Endothelial cell of umbilical vein (primary cell): ENCODE data around the gene SMC3.

Experiments used
- POLR2A ChIP-seq: IDR thresholded peaks from 2 replicates; pipeline ENCODE4 v1.6.1; 2012; ENCODE audit warnings: low read depth, mild to moderate bottlenecking, control low read depth, low read length
- POLR2AphosphoS5 ChIP-seq: IDR thresholded peaks from 2 replicates; pipeline ENCODE4 v1.6.1; 2012; ENCODE audit warnings: low read depth, mild to moderate bottlenecking, control low read depth, low read length, moderate library complexity; ENCODE audit not compliant: insufficient read depth
- TF ChIP-seq, protein P1 (sequence below), 2 donors: IDR thresholded peaks; 1 replicate in 1 of 2; 2 replicates in 1 of 2; pipeline ENCODE4 v1.5.1; 2011; ENCODE audit warnings: low read length in 2 of 2, mild to moderate bottlenecking in 2 of 2, moderate library complexity in 2 of 2, control low read depth in 1 of 2, inconsistent platforms in 1 of 2, low read depth in 1 of 2; ENCODE audit not compliant: insufficient read depth in 1 of 2; ENCODE audit errors: extremely low read depth in 1 of 2

DNA sequence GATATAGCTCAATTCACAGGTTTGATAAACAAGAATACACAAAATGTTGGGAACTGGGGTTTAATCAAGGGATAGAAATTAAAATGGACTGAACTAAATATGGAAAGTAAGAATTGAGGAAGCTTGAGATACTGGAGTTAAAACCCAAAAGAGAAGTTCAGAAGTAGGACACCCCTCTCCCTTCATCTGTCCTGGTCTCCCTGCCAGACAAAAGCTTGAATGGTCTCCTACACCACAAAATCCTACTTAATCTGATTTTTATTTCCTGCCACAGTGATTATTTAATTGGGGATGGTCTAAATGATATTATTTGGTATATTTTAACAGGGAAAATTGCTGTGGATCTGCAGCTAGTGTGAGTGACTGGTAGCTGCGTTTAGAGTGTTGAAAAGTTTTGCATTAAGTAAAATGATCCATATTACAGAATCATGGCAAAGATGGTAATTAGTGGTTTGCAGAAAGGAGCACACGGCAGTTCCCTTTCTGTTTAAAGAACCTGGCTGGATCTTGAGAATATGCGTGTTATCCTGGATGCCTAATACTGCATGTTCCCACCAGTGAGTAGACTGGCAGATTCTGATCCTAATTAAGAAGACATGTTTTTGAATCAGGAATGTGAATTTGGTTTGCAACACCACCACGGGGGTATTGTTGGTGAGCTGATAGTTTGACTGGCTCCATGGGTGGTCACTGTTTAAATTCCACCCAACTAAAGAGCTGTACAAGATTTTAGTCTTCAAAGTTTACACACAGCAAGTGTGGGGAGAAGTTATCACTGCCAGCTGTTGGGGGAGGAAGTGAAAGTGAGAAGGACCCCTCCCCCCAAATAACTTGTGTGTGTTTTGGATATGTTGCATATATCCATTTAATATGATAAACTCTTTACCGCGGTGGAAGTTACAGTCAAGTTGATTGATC, 82.1 kb downstream of the SMC3 start:
- TF ChIP-seq POLR2A (no peak), POLR2AphosphoS5 (no peak)
- TF ChIP-seq, protein P1, sequence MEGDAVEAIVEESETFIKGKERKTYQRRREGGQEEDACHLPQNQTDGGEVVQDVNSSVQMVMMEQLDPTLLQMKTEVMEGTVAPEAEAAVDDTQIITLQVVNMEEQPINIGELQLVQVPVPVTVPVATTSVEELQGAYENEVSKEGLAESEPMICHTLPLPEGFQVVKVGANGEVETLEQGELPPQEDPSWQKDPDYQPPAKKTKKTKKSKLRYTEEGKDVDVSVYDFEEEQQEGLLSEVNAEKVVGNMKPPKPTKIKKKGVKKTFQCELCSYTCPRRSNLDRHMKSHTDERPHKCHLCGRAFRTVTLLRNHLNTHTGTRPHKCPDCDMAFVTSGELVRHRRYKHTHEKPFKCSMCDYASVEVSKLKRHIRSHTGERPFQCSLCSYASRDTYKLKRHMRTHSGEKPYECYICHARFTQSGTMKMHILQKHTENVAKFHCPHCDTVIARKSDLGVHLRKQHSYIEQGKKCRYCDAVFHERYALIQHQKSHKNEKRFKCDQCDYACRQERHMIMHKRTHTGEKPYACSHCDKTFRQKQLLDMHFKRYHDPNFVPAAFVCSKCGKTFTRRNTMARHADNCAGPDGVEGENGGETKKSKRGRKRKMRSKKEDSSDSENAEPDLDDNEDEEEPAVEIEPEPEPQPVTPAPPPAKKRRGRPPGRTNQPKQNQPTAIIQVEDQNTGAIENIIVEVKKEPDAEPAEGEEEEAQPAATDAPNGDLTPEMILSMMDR (IDR thresholded peaks at IDR 0.05; ENCODE audit: extremely low read depth in 1 of 2, insufficient read depth in 1 of 2, low read depth in 1 of 2, low read length in 2 of 2), result no peak
